H1 (cell line): ENCODE results near the gene PDZD8. TPM values are rescaled to one million over a fixed set of nuclear protein-coding genes. Genes with fewer than 3 reads are reported as not detected.
A peak's percentile ranks its signal among the peaks of the same experiment; 100 is the strongest.

ENCODE experiments used
- CTCF ChIA-PET: fragments of 300-600 bp; sonication (Branson Sonifier 250); formaldehyde crosslinking; loops from one replicate; lab custom pipeline; 2021; ENCODE audit not compliant: partially characterized antibody; lab: Charles Lee
- POLR2A ChIA-PET: fragments of 300-600 bp; sonication (Branson Sonifier 250); formaldehyde crosslinking; loops from one replicate; lab custom pipeline; 2021; ENCODE audit warnings: inconsistent platforms; ENCODE audit not compliant: partially characterized antibody; lab: Charles Lee
- DNase-seq, 2 experiments: peaks; one replicate each; pipeline versions ENCODE4 v3.0.0 to v3.0.0-alpha.2; 2010 to 2022; ENCODE audit warnings: low spot score in 2 of 2, low read depth in 1 of 2, mixed read lengths in 1 of 2
- FAIRE-seq: peaks from 2 replicates; lab custom pipeline; 2011; peaks lifted over from hg19 to GRCh38; lab: Jason Lieb, UNC
- H2AFZ ChIP-seq: 2 replicates; pipeline ENCODE4 v1.8.1; 2012; ENCODE audit warnings: low read length, inconsistent platforms
- H2AK5ac ChIP-seq: 2 replicates; pipeline ENCODE4 v1.6.1; 2013; ENCODE audit warnings: low read depth, low read length
- H2BK120ac ChIP-seq: replicated peaks from 2 replicates; pipeline ENCODE3; 2013; ENCODE audit warnings: low read depth, low read length, inconsistent platforms
- H2BK12ac ChIP-seq: 2 replicates; pipeline ENCODE4 v1.6.1; 2013; ENCODE audit warnings: low read depth, low read length
- H2BK15ac ChIP-seq: 2 replicates; pipeline ENCODE4 v1.6.1; 2013; ENCODE audit warnings: low read length
- H2BK20ac ChIP-seq: 2 replicates; pipeline ENCODE4 v1.6.1; 2013; ENCODE audit warnings: low read length
- H2BK5ac ChIP-seq: 2 replicates; pipeline ENCODE4 v1.6.1; 2013; ENCODE audit warnings: low read depth, low read length
- H3K14ac ChIP-seq: 2 replicates; pipeline ENCODE4 v1.6.1; 2013; ENCODE audit warnings: inconsistent platforms; ENCODE audit not compliant: insufficient read length
- H3K18ac ChIP-seq: 2 replicates; pipeline ENCODE4 v1.6.1; 2013; ENCODE audit warnings: low read length; ENCODE audit errors: extremely low read depth
- H3K23ac ChIP-seq: 2 replicates; pipeline ENCODE4 v1.6.1; 2013; ENCODE audit warnings: inconsistent platforms; ENCODE audit not compliant: insufficient read length
- H3K23me2 ChIP-seq: 2 replicates; pipeline ENCODE4 v1.6.1; 2013; ENCODE audit warnings: low read depth, low read length
- H3K27ac ChIP-seq: 2 replicates; pipeline ENCODE4 v1.6.1; 2011; ENCODE audit warnings: low read depth, low read length, inconsistent platforms
- H3K27me3 ChIP-seq, 4 experiments: replicated peaks in 1 of 4; 1 replicate in 1 of 4; 2 replicates in 3 of 4; pipeline versions ENCODE4 v1.6.1 to v1.8.1; 2011 to 2013; ENCODE audit warnings: low read length in 3 of 4, mild to moderate bottlenecking in 3 of 4, inconsistent platforms in 2 of 4, mixed read lengths in 2 of 4, moderate library complexity in 1 of 4; ENCODE audit not compliant: control insufficient read depth in 3 of 4, insufficient read depth in 3 of 4; ENCODE audit errors: extremely low read depth in 1 of 4
- H3K36me3 ChIP-seq, 4 experiments: 2 replicates each; pipeline versions ENCODE4 v1.6.1 to v1.8.1; 2011 to 2013; ENCODE audit warnings: mild to moderate bottlenecking in 4 of 4, low read length in 3 of 4, moderate library complexity in 2 of 4, control low read depth in 1 of 4, inconsistent platforms in 1 of 4; ENCODE audit not compliant: insufficient read depth in 4 of 4, control insufficient read depth in 2 of 4
- H3K4ac ChIP-seq: replicated peaks from 2 replicates; pipeline ENCODE3; 2013; ENCODE audit warnings: low read length, low read depth, mixed read lengths, inconsistent platforms; ENCODE audit not compliant: insufficient read length
- H3K4me1 ChIP-seq, 4 experiments: replicated peaks in 1 of 4; 1 replicate in 1 of 4; 2 replicates in 3 of 4; pipeline versions ENCODE4 v1.6.1 to v1.8.1; 2011 to 2013; ENCODE audit warnings: low read length in 3 of 4, inconsistent platforms in 2 of 4, mixed read lengths in 1 of 4; ENCODE audit not compliant: insufficient read depth in 4 of 4, control insufficient read depth in 3 of 4
- H3K4me2 ChIP-seq, 2 experiments: 2 replicates each; pipeline versions ENCODE4 v1.6.1 to v1.8.1; 2011 to 2013; ENCODE audit warnings: low read depth in 2 of 2, low read length in 2 of 2, control low read depth in 1 of 2, inconsistent platforms in 1 of 2, mild to moderate bottlenecking in 1 of 2; ENCODE audit not compliant: insufficient read depth in 1 of 2
- H3K4me3 ChIP-seq, 4 experiments: fragments of 200-600, 300-600 bp in 1 of 4; sonication (generic), shearing (Covaris generic), sonication (Bioruptor Twin) in 1 of 4; 2 replicates each; pipeline versions ENCODE4 v1.5.1 to v1.8.1; 2011 to 2016; ENCODE audit warnings: low read length in 4 of 4, low read depth in 3 of 4, control low read depth in 2 of 4, inconsistent platforms in 2 of 4, mild to moderate bottlenecking in 2 of 4, mixed read lengths in 1 of 4, moderate library complexity in 1 of 4; ENCODE audit not compliant: insufficient read depth in 2 of 4; ENCODE audit errors: extremely low read depth in 1 of 4
- H3K56ac ChIP-seq: replicated peaks from 2 replicates; pipeline ENCODE3; 2013; ENCODE audit warnings: low read depth, mild to moderate bottlenecking, mixed read lengths, low read length, inconsistent platforms; ENCODE audit not compliant: insufficient read length
- H3K79me1 ChIP-seq: 2 replicates; pipeline ENCODE4 v1.6.1; 2013; ENCODE audit warnings: low read depth, low read length, control low read depth
- H3K79me2 ChIP-seq, 2 experiments: 2 replicates each; pipeline versions ENCODE4 v1.6.1 to v1.8.1; 2012 to 2013; ENCODE audit warnings: low read length in 2 of 2, mild to moderate bottlenecking in 2 of 2, inconsistent platforms in 1 of 2; ENCODE audit not compliant: insufficient read depth in 2 of 2, control insufficient read depth in 1 of 2
- H3K9ac ChIP-seq, 4 experiments: replicated peaks in 1 of 4; 1 replicate in 1 of 4; 2 replicates in 3 of 4; pipeline versions ENCODE4 v1.6.1 to v1.8.1; 2011 to 2013; ENCODE audit warnings: low read depth in 3 of 4, low read length in 3 of 4, control low read depth in 2 of 4, mild to moderate bottlenecking in 2 of 4, moderate library complexity in 2 of 4, inconsistent platforms in 1 of 4; ENCODE audit errors: extremely low read depth in 1 of 4
- H3K9me3 ChIP-seq, 2 experiments: 2 replicates each; pipeline versions ENCODE4 v1.6.1 to v1.8.1; 2012 to 2013; ENCODE audit warnings: mild to moderate bottlenecking in 2 of 2, moderate library complexity in 2 of 2, control low read depth in 1 of 2, inconsistent platforms in 1 of 2, low read depth in 1 of 2, low read length in 1 of 2, mixed read lengths in 1 of 2; ENCODE audit not compliant: insufficient read depth in 2 of 2
- H4K20me1 ChIP-seq, 2 experiments: replicated peaks in 1 of 2; 2 replicates each; pipeline versions ENCODE3 to v1.8.1; 2011 to 2013; ENCODE audit warnings: inconsistent platforms in 2 of 2, low read length in 2 of 2, mild to moderate bottlenecking in 1 of 2; ENCODE audit not compliant: insufficient read depth in 2 of 2, control insufficient read depth in 1 of 2
- H4K5ac ChIP-seq: 2 replicates; pipeline ENCODE4 v1.6.1; 2013; ENCODE audit warnings: low read length, low read depth, mixed read lengths, inconsistent platforms; ENCODE audit not compliant: insufficient read length
- H4K8ac ChIP-seq: 2 replicates; pipeline ENCODE4 v1.8.0; 2013; ENCODE audit warnings: mild to moderate bottlenecking, moderate library complexity, low read length, inconsistent platforms; ENCODE audit not compliant: insufficient read depth; ENCODE audit errors: extremely low read depth
- H4K91ac ChIP-seq: replicated peaks from 2 replicates; pipeline ENCODE3; 2013; ENCODE audit warnings: low read length, mixed read lengths, inconsistent platforms; ENCODE audit not compliant: insufficient read length
- CHD2 ChIP-seq: IDR thresholded peaks from 2 replicates; pipeline ENCODE4 v1.6.1; 2012; ENCODE audit warnings: low read length, improper control_type of control experiment
- CTBP2 ChIP-seq: IDR thresholded peaks from 2 replicates; pipeline ENCODE4 v1.7.0; 2011; ENCODE audit warnings: borderline replicate concordance, mild to moderate bottlenecking, moderate library complexity, mixed read lengths, low read length; ENCODE audit not compliant: insufficient read depth, insufficient read length
- FOSL1 ChIP-seq: IDR thresholded peaks from 2 replicates; pipeline ENCODE4 v1.6.1; 2011; ENCODE audit warnings: mild to moderate bottlenecking, low read depth, low read length, moderate library complexity; ENCODE audit not compliant: insufficient read depth
- GTF2F1 ChIP-seq: IDR thresholded peaks from 2 replicates; pipeline ENCODE4 v1.6.1; 2012; ENCODE audit warnings: low read depth, low read length, improper control_type of control experiment, borderline replicate concordance
- NRF1 ChIP-seq: IDR thresholded peaks from 2 replicates; pipeline ENCODE4 v1.6.1; 2011; ENCODE audit warnings: mild to moderate bottlenecking, low read depth, low read length, improper control_type of control experiment
- POLR2AphosphoS5 ChIP-seq: IDR thresholded peaks from 2 replicates; pipeline ENCODE4 v1.6.1; 2011; ENCODE audit warnings: low read depth, low read length
- POU5F1 ChIP-seq: IDR thresholded peaks from 2 replicates; pipeline ENCODE4 v1.6.1; 2011; ENCODE audit warnings: low read depth, mild to moderate bottlenecking, low read length, moderate library complexity
- RAD21 ChIP-seq, 2 experiments: IDR thresholded peaks in 1 of 2; conservative IDR thresholded peaks in 1 of 2; 2 replicates each; pipeline ENCODE4 v1.6.1; 2011; ENCODE audit warnings: low read depth in 2 of 2, low read length in 2 of 2, improper control_type of control experiment in 1 of 2, inconsistent platforms in 1 of 2, mild to moderate bottlenecking in 1 of 2, moderate library complexity in 1 of 2
- RBBP5 ChIP-seq: IDR thresholded peaks from 2 replicates; pipeline ENCODE4 v1.7.1; 2012; ENCODE audit warnings: low read depth, mild to moderate bottlenecking, inconsistent platforms, low read length, moderate library complexity, borderline replicate concordance
- SIX5 ChIP-seq: IDR thresholded peaks from 2 replicates; pipeline ENCODE4 v1.6.1; 2011; ENCODE audit warnings: mild to moderate bottlenecking, low read depth, low read length
- SP1 ChIP-seq: IDR thresholded peaks from 2 replicates; pipeline ENCODE4 v1.6.1; 2011; ENCODE audit warnings: low read depth, low read length
- TAF7 ChIP-seq: optimal IDR thresholded peaks from 2 replicates; pipeline ENCODE3; 2011; ENCODE audit warnings: low read depth, mild to moderate bottlenecking, inconsistent platforms, low read length, moderate library complexity, borderline replicate concordance
- TEAD4 ChIP-seq: IDR thresholded peaks from 2 replicates; pipeline ENCODE4 v1.6.1; 2012; ENCODE audit warnings: low read depth, low read length, inconsistent platforms, mixed read lengths
- WGBS, 2 experiments: shearing (Covaris generic) in 1 of 2; methylation state at CpG; one replicate each; pipeline versions ENCODE4 v1.1.6 to v1.1.7; 2013 to 2015; ENCODE audit warnings: low lambda C conversion rate in 2 of 2, mixed read lengths in 2 of 2, inconsistent platforms in 1 of 2, low coverage in 1 of 2, missing lambda C conversion rate in 1 of 2; ENCODE audit not compliant: insufficient replicate concordance in 2 of 2, insufficient coverage in 1 of 2, insufficient read length in 1 of 2; ENCODE audit errors: extremely low coverage in 1 of 2, missing lambda C conversion rate in 1 of 2; 5-methylcytosine and 5-hydroxymethylcytosine counted together
- polyA plus RNA-seq, 7 experiments: library from polyadenylated mRNA; depleted of rRNA in 3 of 7; stranded (reverse) in 5 of 7; unstranded in 2 of 7; fragments of >200 nt in 5 of 7; fragments of 200-250 nt in 2 of 7; gene quantifications; 1 replicate in 5 of 7; 2 replicates in 1 of 7; 4 replicates in 1 of 7; pipeline versions ENCODE4 v1.2.1 to v1.2.3, GENCODE V29; 2011 to 2013; ENCODE audit warnings: missing spikeins in 2 of 7, mixed read lengths in 2 of 7
- total RNA-seq: library from RNA; stranded (reverse); fragmentation: NEBNext Ultra II Directional; extraction: Animal tissue kit (Norgen Biotek cat#: 25700); gene quantifications from 2 replicates; pipeline ENCODE4 v1.2.1, GENCODE V29; 2021
- TF ChIP-seq, protein P1 (sequence below): IDR thresholded peaks from 2 replicates; pipeline ENCODE4 v1.6.1; 2011; ENCODE audit warnings: low read depth, mild to moderate bottlenecking, low read length; ENCODE audit not compliant: insufficient read depth

PDZD8 gene
- total and polyA plus RNA-seq, 2 of the 8 experiments (the other 6 are each of a cell fraction or from before 2014, with no cell fraction given) = 10.9 to 50.1 TPM

GRCh38 chr10:117360016-117360415 is 15.2 kb downstream of the PDZD8 start:
- Histone ChIP-seq H2BK12ac (no peak overlapping the region), H3K36me3 (no peaks in the 10 kb centered on the region), H2AFZ (no peak overlapping the region), H3K27ac (no peak overlapping the region), H3K9ac (no peak overlapping the region), H4K5ac (no peak overlapping the region), H4K91ac (no peak overlapping the region), H3K79me2 (peaks cover 0 to 97% of the 10 kb centered on the region in 2 experiments; a peak in 3 of 4 replicates), H3K23me2 (no peaks in the 10 kb centered on the region; the same call in 1 of the 2 replicates), H2AK5ac (no peak overlapping the region), H3K23ac (no peak overlapping the region), H3K4me3 (no peak overlapping the region), H2BK20ac (no peak overlapping the region), H2BK120ac (no peak overlapping the region), H3K27me3 (no peaks in the 10 kb centered on the region), H3K79me1 (no peaks in the 10 kb centered on the region), H4K8ac (no peak overlapping the region), H3K4me1 (peaks cover 0 to 7% (median 6%) of the 10 kb centered on the region in 4 experiments; a peak in 4 of 7 replicates), H3K4me2 (no peak overlapping the region), H4K20me1 (peaks cover 3 to 4% of the 10 kb centered on the region in 2 experiments), H3K4ac (no peak overlapping the region), H3K9me3 (no peaks in the 10 kb centered on the region), H3K18ac (no peak overlapping the region), H2BK15ac (no peak overlapping the region), H3K14ac (no peak overlapping the region), H3K56ac (peak overlapping the region; percentile 74), H2BK5ac (no peak overlapping the region)
- DNase-seq (no peak), FAIRE-seq (no peak)
- POLR2A ChIA-PET = interaction anchor here (1.1 to 2.2 kb wide), 2 partner anchors 11 kb away, joined by 3 to 8 read pairs; no protein-coding TSS in a partner anchor
- WGBS, 2 experiments = 94% methylated on average over 1 of the region's 1 CpG; no CpG with 5 or more reads in 1 of the 2 experiments
- CTCF ChIA-PET = interaction anchor here (0.9 to 2.3 kb wide), 7 partner anchors 10 to 178 kb away, joined by 3 to 11 read pairs (median 4); no protein-coding TSS in a partner anchor
- TF ChIP-seq RBBP5 (no peak), GTF2F1 (no peak), TEAD4 (no peak), FOSL1 (no peak), NRF1 (no peak), POU5F1 (no peak), CHD2 (no peak), SP1 (no peak), CTBP2 (no peak), TAF7 (no peak), RAD21 (IDR thresholded peaks at IDR 0.05 in 1 of 2, conservative IDR thresholded peaks at IDR 0.05 in 1 of 2; ENCODE audit: low read depth in 2 of 2, low read length in 2 of 2) (no peak), POLR2AphosphoS5 (no peak), SIX5 (no peak)
- TF ChIP-seq, protein P1, sequence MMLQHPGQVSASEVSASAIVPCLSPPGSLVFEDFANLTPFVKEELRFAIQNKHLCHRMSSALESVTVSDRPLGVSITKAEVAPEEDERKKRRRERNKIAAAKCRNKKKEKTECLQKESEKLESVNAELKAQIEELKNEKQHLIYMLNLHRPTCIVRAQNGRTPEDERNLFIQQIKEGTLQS = no peak
